Measurements from ENCODE around the gene CDK14.

Gene CDK14

DNA sequence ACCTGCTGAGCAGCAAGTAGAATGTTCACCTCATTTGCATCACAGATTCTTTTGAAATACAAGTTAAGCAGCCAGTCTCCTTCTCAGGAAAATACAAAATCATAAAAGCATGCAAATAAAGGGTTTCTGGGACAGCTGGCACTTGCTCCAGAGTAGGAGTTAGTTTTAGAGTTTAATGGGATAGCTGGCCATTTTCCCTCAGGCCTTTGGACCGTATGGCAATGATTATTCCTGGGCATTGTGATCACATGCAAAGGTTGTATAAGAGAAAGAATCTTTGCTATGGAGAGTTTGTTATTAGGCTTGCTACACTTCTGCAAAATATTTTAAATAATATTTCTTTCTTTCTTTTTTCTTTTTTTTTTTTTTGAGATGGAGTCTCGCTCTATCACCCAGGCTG is 240.8 kb downstream of the CDK14 start:
- no peak for DNase-seq

DNA sequence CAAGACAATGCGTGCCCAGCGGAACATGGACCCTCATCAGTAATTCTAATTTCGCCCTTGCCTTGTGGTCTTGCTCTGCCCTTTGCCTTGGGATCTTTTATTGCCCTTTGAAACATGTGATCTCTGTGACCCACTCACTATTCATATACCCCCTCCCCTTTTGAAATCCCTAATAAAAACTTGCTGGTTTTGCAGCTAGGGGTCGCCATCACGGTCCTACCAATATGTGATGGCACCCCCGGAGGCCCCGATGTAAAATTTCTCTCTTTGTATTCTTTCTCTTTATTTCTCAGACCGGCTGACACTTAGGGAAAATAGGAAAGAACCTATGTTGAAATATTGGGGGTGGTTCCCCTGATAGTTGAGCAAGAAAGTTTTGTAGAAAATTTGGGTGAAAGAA is 242.7 kb downstream of the CDK14 start:
- DNase-seq, result no peak

DNA sequence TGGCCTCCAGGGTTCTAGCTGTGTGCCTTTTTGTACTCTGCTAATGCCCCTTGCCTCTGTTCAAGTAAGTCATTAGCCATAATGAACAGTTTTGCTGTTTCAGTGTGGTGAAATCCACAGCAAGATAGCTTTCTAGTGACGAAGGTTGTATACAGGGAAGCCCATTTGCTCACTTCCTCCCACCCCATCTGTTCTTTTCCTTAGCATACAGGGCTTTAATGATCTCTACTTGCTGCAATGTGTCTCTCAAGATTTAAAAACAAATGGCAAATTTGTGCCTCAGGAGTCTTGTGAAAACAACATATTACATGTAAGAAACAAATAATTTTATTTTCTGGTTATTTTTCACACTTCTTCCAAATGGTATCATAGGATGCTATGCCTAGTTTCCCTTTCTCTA is 243.2 kb downstream of the CDK14 start:
- no peak for DNase-seq

DNA sequence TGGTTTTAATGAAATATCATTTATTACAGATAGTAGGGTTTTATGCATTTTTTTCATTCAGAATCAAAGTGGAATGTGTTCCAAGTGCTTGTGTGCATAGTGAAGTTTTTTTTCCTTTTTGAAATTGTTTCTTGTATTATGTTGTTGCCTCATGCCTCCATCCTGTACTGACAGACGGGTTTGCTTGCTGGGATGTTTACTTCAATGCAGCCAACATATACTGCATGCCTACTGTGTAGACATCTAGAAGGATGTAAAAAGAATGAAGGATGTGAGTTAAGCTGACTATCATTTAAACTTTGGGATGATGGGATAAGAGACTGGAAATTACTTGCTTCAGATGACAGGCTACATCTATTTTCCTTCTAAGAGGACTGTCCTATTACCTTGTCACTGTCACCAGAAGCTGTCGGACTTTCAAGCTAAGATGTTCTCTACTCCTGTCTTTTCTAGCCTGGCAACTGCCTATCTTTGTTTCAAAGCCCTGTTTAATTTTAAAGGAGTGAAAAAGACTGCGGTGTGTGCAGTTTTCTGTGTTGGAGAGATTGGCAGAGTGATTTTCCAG is 243.7 kb downstream of the CDK14 start:
- DNase-seq, result no peak

DNA sequence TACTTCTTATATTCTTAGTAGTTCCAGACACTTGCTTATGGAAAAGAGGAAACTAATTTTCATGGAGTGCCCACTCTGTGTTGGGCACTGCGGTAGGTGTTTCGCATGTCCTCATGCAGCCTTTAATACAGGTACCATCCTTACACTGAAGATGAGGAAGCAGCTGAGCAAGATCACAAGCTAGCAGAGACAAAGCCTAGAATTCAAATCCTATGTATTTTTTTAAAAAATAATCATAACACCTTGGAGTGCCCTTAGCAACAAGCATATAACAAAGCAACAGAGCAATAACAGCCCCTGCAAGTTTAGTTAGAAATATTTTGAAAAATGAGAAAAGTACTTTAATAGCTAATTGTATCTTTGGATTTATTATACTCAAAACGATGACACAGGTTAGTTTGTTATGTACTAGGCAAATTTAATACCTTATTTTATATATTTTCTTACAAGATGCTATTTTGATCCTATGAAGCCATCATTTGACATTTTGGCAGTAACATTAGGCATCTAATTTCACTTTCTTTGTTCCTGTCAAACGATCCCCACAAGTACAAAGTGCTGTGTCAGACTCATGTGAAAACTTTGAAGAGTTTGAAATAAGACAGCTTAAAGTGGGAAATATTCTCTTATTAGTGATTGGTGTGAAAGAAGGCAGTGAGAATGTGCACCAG is 245.8 kb downstream of the CDK14 start:
- DNase-seq, result no peak

DNA sequence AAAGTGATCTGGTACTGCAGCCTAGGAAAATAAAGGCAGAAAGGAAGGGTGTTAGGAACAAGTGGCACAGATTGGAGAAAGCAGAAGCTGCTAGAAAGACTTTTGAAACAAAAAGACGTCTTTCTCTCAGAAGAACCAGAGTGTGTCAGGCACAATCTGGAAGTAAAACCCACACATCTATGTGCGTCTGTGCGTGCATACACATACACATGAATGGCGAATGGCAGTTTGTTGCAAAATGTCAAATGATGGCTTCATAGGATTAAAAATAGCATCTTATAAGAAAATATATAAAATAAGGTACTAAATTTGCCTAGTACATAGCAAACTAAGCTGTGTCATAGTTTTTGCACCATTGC is 246.3 kb downstream of the CDK14 start:
- no peak for DNase-seq

DNA sequence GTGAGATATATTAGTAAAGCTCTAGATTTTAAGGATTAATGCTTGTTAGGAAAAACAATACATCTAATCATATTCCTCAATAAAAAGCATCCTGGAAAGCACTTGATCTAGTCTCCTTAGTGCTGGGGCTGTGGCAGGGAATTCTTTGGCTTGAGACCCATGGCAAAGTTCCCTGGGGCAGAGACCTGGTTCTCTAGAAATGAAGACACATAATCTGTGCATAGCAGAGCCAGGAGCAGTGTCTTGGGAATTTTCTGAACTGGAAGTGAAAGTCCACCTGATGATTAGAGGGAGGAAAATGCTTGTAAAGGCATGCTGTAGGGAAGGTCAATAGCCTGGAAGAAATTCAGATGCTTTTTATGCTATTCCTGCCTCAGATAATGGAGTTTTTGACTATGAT is 247.4 kb downstream of the CDK14 start:
- no peak for DNase-seq

DNA sequence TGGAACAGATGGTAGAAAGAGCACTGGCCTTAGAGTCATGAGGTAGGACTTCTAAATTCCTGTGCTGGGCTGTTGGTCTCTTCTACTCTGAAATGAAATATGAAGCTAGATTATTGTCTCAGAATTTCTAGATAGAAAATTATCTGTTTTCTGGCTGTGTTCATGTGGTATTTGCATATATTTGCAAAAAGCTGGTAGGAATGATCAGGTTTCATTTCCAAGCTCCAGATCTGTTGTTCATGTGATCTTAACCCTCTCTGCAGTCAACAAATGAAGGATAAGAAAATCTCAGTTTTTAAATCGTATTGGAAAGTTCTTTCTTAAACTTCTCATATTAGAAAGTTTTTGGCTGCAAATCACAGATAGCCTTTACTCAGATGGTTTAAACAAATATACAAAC is 248.3 kb downstream of the CDK14 start:
- no peak for DNase-seq

DNA sequence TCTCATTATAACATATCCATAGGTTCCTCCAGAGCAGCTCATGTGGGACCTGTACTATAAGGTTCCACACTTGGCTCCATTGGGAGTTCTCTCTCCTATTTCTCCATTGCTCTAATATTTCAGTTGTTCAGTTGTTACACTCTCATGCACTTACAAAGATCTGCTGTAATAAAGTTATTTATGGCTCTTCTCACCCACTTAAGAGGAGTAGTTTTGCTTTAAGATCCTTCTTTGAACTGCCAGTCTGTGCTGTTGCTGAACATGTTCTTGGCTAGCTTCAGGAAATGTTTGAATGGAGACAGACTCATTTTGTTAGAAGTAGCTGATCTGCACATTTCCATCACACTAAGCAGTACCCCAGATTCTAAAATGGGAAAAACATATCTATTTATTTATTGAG is 250.1 kb downstream of the CDK14 start:
- DNase-seq, result no peak

DNA sequence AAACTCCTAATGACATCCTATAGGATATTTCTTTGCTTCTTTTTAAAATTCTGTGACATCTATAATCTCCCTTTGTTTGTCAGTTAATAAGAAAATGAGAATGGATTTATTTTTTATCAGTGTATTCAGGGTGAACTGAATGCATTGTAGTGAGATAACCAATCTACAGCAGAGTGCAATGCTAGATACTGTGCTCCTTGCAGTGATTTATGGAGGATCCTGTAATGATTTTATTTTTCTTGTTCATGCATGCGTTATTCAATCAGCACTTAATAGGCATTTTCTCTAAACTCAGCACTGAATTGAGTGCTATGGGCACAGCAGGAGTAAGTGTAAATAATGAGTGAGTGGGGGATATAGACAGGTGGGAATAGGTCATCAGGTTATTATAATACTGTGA is 253.9 kb downstream of the CDK14 start:
- DNase-seq, result no peak

DNA sequence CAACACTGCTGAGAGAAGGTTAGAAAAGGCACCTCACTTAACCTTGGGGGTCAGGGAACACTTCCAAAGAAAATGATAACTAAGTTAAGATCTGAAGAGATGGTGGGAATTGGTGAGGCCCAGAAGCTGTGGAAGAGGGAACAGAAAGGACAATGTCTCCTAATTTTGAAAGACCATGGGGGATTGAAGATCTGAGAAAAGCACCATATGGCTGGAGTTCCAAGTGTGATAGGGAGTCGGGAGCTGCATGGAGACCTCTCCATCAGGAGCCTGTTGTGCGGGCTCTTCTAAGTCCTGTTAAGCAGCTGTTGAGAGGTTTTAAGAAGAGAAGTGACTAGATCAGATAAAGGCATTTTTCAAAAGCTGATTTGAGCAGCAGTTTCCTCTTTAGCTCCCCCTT is 254.3 kb downstream of the CDK14 start:
- DNase-seq, result no peak

DNA sequence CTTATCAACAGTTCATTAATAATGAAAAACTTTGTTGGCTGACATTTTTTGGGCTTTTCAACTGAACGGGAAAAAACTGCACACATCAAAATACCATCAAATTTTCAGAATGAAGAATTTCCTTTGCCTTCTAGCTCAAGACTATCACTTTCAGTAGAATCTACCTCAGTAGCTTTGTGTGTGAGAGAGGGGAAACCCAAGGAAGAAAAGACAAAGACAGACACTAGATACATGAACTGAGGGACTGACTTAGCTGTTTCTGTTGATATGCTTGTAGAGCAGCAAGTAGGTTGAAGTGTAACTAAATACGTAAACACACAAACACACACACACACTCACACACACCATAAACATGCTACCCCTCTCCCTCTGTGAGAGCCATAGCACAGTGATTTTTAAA is 257.1 kb downstream of the CDK14 start:
- no peak for DNase-seq

DNA sequence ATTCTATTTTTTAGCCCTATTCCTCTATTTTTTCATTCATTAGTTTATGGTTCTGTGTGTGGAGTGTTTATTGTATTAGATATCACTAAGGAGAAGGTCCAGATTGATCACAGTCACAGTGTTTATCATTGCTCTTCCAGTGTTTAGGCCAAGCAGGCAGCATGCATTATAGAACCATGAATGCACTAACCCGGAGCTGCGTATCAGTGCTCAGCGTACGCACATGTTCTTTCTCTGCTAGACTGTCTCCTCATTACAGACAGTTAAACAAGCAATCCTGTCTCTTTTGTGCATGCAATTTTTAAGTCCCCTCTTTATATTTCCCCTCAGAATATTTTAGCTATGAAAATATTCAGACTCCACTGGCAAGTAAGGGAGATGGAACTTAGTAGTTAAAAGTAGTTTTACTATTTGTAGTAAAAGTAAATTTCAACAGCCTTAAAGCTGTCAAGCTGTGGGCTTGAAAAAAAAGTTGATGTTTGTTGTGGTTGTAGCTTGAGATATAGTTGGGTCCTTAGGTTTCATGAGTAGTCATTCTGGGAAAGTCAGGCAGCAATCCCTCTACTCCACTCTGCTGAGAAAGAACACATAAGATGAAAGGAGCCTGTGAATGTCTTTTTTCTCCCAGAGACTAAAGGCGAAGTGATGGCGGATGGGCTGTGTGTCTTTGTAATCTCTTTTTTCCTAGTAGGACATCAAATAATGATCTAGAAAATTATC is 260.4 kb downstream of the CDK14 start:
- no peak for DNase-seq

DNA sequence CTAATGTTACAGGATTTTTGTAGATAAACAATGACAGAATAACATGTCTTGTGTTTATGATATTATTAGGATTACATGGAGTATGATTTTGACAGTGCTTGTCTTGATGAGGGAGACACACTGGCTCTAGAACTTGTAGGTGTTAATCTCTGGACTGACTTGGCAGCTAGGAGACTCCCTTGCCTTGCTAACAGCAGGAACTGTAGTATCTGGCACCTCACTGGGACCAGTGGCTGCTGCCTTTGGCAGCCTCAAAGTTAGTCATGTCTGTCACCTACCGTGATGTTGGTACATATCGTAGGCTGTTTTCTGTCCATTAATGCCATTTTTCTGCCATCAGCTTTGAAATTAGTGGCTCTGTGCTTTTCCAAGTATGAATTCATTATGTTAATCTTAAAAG is 261.5 kb downstream of the CDK14 start:
- no peak for DNase-seq

DNA sequence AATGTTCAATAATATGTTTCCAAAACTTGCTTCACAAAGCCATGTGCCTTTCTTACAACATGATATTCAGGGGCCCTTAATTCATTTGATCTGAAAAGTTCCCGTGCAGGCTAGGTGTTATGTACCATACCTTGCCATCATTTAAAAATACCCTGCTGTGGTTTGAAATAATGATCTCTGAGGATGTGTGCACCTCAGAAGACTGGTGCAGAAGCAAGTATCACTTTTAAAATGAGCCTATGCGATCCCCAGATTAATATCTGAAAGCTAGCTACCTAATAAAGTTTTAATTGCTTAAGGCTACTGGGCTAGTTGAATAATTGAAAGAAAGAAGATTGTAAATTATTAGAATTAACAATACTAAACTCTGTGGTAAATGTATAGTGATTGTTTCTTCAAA is 262.4 kb downstream of the CDK14 start:
- DNase-seq, result no peak

DNA sequence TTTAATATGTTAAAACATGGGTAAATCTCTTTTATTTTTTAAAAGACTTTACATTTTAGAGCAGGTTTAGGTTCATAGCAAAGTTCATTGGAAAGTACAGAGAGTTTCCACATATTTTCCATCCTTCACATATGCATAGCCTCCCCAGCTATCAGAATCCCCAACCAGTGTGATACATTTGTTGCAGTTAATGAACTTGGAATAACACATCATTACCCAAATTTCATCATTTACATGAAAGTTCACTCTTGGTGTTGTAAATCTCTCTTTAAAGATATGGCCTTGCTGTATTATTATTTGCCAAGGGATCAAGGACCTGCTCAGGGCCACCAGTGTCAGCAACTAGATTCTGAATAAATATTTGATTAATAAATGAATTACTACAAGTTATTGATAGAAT is 263.4 kb downstream of the CDK14 start:
- DNase-seq, result no peak

DNA sequence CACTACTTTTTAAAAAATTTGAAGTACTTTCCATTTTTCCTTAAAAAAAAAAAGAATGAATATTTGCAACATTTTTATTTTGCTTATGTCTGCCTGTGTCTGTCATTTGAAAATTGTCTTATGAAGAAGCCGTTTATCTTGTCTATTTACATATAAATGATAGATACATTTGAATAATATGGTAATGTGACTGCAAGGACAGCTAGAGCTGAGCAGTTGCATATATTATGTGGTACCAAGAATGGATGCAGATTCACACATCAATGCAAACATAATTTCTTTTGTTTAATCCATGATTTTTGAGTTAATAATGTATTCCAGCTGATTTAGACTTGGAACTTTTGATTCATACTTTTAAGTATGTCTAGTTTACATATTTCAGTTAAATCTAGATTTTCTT is 268.0 kb downstream of the CDK14 start:
- DNase-seq, result no peak

DNA sequence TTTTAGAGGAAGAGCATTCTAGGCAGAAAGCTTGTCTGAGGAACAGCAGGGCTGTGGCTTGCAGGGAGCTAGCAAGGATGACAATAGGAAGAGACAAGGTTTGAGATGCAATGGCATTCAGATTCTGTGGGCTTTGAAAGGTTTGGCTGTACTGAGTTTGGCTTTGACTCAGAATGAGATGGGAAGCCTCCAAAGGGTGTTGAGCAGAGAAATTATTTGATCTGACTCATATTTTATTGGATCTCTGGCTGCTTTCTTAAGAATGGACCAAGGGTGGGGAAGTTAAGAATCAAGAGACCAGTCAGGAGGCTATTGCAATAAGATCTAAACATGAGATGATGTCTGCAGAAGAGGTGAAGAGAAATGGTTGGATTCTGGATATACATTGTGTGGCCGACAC is 273.2 kb downstream of the CDK14 start:
- DNase-seq, result no peak

DNA sequence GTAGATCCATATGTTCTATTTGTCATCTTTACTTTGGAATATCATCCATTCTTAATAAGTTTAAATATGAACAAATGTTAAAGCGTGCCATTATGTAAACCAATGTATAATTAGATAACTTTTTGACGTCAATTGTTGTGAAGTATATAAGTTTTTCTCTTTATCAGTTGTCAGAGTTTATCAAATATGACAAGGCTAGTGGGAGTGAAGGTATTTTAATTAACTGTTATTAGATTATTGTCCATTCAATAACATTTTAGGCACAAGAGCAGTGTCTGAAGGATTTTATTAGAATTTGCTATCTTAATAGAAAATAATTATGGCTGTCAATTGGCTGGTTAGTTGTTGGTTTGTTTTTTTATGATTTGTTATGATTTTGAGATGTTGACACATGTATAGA is 280.6 kb downstream of the CDK14 start:
- DNase-seq, result no peak

DNA sequence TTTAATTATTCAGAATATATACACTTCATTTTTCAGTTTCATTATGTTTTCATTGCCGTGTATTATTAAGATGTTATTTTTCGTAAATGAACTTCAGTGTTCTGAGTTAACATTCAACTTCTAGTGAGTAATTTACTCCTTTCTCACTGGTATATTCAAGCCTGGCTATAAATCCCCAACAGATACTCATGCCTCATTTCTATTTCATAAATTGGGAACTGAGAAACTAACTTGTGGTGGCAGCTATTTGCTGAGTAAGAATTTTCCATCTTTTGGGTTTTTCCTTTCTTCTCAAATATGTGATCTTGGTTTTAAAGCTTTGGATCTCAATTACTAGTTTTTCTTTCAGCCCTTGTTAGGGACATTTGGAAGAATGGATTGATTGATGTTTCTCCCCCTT is 281.1 kb downstream of the CDK14 start:
- no peak for DNase-seq

DNA sequence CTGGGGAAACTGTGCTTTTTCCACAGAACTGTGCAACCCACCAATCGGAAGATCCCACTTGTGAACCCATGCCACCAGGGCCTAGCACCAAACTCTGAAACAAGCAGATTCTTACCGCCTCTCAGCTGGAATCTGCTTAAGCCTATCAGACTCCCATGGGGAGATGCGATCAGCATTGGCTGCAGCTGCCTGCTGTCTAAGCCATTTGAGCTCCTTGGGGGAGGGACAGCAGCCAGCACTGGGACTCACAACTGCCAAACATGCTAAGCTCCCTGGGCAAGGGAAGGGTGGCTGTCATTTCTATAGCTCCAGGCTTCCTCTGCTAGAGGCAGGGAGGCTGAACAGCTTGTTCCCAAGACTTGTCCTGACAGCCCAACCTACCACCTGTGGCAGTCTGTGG is 283.8 kb downstream of the CDK14 start:
- DNase-seq, result no peak

DNA sequence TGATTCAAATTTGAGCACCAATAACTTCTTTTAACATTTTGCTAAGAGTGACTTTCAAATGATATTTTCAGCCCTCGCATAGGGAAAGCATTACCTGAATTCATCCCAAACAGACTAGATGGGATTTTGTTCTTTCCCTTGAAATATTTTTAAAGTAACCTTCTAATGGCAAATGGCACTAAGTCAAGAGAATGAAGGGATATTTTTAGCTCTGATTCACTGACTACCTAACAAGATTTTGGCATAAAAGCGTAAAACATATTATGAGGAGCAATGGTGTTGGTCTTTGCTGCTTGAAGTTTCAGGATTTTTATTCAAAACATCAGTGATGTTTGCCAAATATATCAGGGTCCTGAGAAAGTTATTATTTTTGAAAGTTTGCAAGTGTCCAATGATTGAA is 290.3 kb downstream of the CDK14 start:
- no peak for DNase-seq

DNA sequence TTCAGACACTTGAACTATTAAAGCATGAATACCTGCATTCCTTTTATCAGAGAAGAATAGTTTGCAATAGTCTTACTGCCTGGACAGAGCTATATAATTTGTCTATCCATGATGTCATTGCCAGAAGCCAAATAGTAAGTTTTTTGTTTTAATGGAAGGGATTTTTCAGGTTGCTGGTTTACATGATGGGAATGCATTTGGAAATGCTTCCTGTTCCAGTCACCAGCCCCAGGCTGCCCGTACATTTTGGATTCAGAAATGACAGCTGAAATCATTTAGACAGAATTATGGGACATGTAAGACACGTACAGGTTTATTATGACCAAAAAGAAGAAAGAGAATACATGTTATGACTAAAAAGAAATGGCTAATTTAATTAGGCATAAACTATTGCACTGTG is 293.1 kb downstream of the CDK14 start:
- no peak for DNase-seq
